Measurements from ENCODE around the gene KLK14. TPM values are rescaled to one million over a fixed set of nuclear protein-coding genes. Genes with fewer than 3 reads are reported as not detected.

The KLK14 gene, protein sequence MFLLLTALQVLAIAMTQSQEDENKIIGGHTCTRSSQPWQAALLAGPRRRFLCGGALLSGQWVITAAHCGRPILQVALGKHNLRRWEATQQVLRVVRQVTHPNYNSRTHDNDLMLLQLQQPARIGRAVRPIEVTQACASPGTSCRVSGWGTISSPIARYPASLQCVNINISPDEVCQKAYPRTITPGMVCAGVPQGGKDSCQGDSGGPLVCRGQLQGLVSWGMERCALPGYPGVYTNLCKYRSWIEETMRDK
- 0.16 to 0.92 TPM (median 0.39 TPM) in 5 replicates for total RNA-seq (2022; extraction: Qiagen RNA extraction; ENCODE audit: low read depth)

GRCh38 chr19:51082611-51083010 is at the start of gene KLK14:
TSS of gene KLK14 (minus strand) at chr19:51082887. CDS start at chr19:51082614, 273 bp downstream.

GRCh38 chr19:51124729-51125128 is 42.0 kb upstream of the KLK14 start, which contains the start of gene SIGLEC9:
TSS of gene SIGLEC9 (plus strand) at chr19:51124906. CDS start at chr19:51124975, 69 bp downstream.

DNA sequence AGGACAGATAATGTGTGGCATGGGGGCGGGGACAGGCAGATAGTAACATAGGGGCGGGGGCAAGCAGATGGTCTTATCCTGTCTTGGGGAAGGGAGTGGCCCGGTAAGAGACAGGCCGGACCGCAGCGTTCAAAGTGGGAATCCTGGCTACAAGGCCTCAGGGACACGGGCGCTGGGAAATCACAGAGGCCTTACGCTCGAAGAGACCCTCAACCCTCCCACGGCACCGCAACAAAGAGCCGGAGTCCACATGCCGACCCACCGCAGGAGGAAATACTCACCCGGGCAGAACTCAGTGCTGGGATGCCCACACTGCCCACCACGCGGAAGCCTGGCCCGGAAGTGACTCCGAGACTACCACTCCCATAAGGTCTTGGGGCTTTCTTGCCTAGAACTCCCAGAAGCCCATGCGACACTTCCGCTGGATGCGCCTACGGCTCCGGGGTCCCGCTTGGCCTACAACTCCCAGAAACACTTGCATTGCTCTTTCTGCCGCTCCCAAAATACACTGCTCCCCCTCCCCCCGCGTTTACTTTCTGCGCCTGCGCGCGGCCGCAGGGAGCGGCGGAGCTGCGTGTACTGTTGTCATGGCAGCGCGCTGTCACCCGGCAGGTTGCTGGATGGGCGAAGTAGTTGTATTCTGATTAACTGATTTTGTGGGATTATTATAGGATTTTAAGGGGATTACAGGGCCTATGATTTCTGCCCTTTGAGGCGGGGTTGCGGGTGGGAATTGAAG is 25.5 kb upstream of the KLK14 start, which contains the start of gene CTU1:
CTU1 (minus strand) TSS at position 344 of the 739 bp plus-strand sequence. CDS start 3,840 bp downstream, outside the sequence.

GRCh38 chr19:51064534-51065220 is 18.0 kb downstream of the KLK14 start, which contains the start of gene KLK13:
TSS of gene KLK13 (minus strand) at chr19:51065092. CDS start at chr19:51065067, 25 bp downstream.

DNA sequence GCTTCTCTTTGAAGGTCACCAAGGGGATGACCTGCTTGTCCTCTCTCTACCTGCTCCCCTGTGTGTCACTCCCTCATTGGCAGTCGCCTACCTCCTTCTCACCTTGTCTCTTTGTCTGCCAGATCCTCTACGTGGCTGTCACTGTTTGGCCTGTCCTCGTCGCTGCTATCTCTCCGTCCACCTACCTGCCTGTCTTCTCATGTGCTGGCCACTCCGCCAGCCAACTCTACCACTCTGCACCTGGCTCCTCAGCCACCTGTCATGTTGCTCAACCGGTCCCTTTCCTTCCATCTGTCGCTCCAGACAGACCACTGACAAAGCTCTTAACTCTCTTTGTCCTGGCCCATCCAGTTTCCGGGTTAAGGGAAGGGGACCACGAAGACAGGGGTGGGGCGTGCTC is 48.0 kb downstream of the KLK14 start, which contains the start of gene KLK12:
KLK12 (minus strand) TSS at position 299 of the 400 bp plus-strand sequence. CDS start 381 bp downstream, outside the sequence.

Other genes starting within 250 kb of the KLK14 start
- gene KLK15, start 249.3 kb downstream of the KLK14 start, total RNA-seq (2022; extraction: Qiagen RNA extraction; ENCODE audit: low read depth) = not detected in 5 replicates
- gene KLK3, start 228.0 kb downstream of the KLK14 start, total RNA-seq (2022; extraction: Qiagen RNA extraction; ENCODE audit: low read depth) = not detected in 5 replicates
- 0.06 to 0.62 TPM in 2 of 5 replicates, not detected in the others for gene KLK2, start 209.4 kb downstream of the KLK14 start, total RNA-seq (2022; extraction: Qiagen RNA extraction; ENCODE audit: low read depth)
- 0.43 TPM in 1 of 5 replicates, not detected in the others for gene KLK4, start 171.5 kb downstream of the KLK14 start, total RNA-seq (2022; extraction: Qiagen RNA extraction; ENCODE audit: low read depth)
- not detected in 5 replicates for gene KLK5, start 129.8 kb downstream of the KLK14 start, total RNA-seq (2022; extraction: Qiagen RNA extraction; ENCODE audit: low read depth)
- gene KLK6, start 113.3 kb downstream of the KLK14 start, total RNA-seq (2022; extraction: Qiagen RNA extraction; ENCODE audit: low read depth) = 0.17 to 1.4 TPM (median 0.23 TPM) in 5 replicates
- gene KLK7, start 99.0 kb downstream of the KLK14 start, total RNA-seq (2022; extraction: Qiagen RNA extraction; ENCODE audit: low read depth) = not detected in 5 replicates
- not detected in 5 replicates for gene KLK8, start 81.3 kb downstream of the KLK14 start, total RNA-seq (2022; extraction: Qiagen RNA extraction; ENCODE audit: low read depth)
- gene KLK10, start 63.2 kb downstream of the KLK14 start, total RNA-seq (2022; extraction: Qiagen RNA extraction; ENCODE audit: low read depth) = 0.19 to 0.73 TPM (median 0.29 TPM) in 5 replicates
- gene KLK11, start 56.3 kb downstream of the KLK14 start, total RNA-seq (2022; extraction: Qiagen RNA extraction; ENCODE audit: low read depth) = not detected in 5 replicates
- gene KLK12, start 47.9 kb downstream of the KLK14 start, total RNA-seq (2022; extraction: Qiagen RNA extraction; ENCODE audit: low read depth) = not detected in 5 replicates
- 0.15 to 0.29 TPM in 2 of 5 replicates, not detected in the others for gene KLK13, start 17.8 kb downstream of the KLK14 start, total RNA-seq (2022; extraction: Qiagen RNA extraction; ENCODE audit: low read depth)
- 5.5 to 18.1 TPM (median 16.9 TPM) in 5 replicates for gene CTU1, start 25.5 kb upstream of the KLK14 start, total RNA-seq (2022; extraction: Qiagen RNA extraction; ENCODE audit: low read depth)
- gene SIGLEC9, start 42.0 kb upstream of the KLK14 start, total RNA-seq (2022; extraction: Qiagen RNA extraction; ENCODE audit: low read depth) = not detected in 5 replicates
- not detected in 5 replicates for gene SIGLEC7, start 59.4 kb upstream of the KLK14 start, total RNA-seq (2022; extraction: Qiagen RNA extraction; ENCODE audit: low read depth)
- 0.02 to 0.14 TPM (median 0.09 TPM) in 3 of 5 replicates, not detected in the others for gene CD33, start 142.2 kb upstream of the KLK14 start, total RNA-seq (2022; extraction: Qiagen RNA extraction; ENCODE audit: low read depth)
- not detected in 5 replicates for gene SIGLECL1, start 168.2 kb upstream of the KLK14 start, total RNA-seq (2022; extraction: Qiagen RNA extraction; ENCODE audit: low read depth)
- gene IGLON5, start 228.8 kb upstream of the KLK14 start, total RNA-seq (2022; extraction: Qiagen RNA extraction; ENCODE audit: low read depth) = 0.07 to 0.09 TPM in 2 of 5 replicates, not detected in the others